SK-N-SH treated with all-trans-retinoic acid at 6 μM for 48 hours (cell line): ENCODE results near the gene TDRD7.

Experiments used
- ZFP3 ChIP-seq: fragments of 250-450 bp; sonication (Bioruptor Pico); IDR thresholded peaks from 2 replicates; pipeline ENCODE4 v1.5.0; 2020; ENCODE audit warnings: mild to moderate bottlenecking, moderate library complexity
- ZNF565 ChIP-seq: fragments of 450-650 bp; formaldehyde crosslinking; conservative IDR thresholded peaks from 2 replicates; pipeline ENCODE4 v1.5.0; 2020; ENCODE audit warnings: low read depth, mild to moderate bottlenecking, moderate library complexity

DNA sequence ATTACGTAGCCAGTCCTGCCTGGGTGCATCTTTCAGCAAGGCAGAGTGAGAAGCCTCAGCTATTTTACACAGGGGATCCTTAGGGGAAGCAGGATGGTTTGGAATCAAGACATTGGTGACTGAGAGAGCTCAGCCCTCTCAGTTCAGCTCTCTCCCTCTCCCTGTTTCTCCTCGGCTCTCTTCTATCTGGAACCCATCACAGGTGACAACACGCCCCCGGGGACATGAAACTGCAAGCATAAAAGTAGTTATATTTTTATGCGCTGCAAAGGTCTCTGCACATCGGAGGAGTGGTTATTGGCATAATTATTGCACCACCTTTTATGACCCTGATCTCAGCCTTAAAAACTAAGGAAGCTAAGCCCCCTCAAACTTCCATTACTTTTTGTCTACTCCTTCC, 103.8 kb downstream of the TDRD7 start:
- TF ChIP-seq ZFP3 (CRISPR knock-in tag) (no peak), ZNF565 (no peak)
